Right forelimb (tissue), 1 donor: ENCODE measurements around the gene KCNN3.
"Not testable (repeated sequence)": the region's sequence is repeated elsewhere in the genome, so short reads cannot be mapped to it uniquely, and the experiment has no call there.

ENCODE experiments used
- DNase-seq: peaks from one replicate; pipeline ENCODE4 v3.0.0-alpha.2; 2018

Gene KCNN3

GRCh38 chr1:154696456-154696855, 173.6 kb downstream of the KCNN3 start:
- no peak for DNase-seq

DNA sequence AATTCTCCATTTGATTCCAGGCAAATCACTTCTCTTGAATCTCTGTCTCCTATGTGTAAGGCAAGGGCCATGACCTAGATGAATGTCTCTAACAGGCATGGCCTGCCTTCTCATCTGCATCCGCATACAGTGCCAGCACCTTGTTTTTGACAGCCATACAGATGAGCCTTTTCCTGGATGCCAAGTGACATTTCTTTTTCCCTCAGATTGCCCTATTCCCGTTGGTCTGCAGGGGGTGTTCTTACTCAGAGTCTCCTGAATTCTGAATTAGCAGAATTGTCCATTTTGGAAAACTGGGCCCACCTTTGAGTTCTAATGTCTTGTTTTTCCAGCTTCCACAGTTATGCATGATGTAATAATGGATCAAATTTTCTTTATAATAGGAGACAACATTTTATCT, 174.1 kb downstream of the KCNN3 start:
- DNase-seq: no peak

GRCh38 chr1:154694995-154695394, 175.1 kb downstream of the KCNN3 start:
- no peak for DNase-seq

- no peak for DNase-seq
Measured at GRCh38 chr1:154689083-154689482, 181.0 kb downstream of the KCNN3 start.

GRCh38 chr1:154686507-154686906, 183.6 kb downstream of the KCNN3 start:
- no peak for DNase-seq

GRCh38 chr1:154683820-154684219, 186.3 kb downstream of the KCNN3 start:
- DNase-seq: no peak

DNA sequence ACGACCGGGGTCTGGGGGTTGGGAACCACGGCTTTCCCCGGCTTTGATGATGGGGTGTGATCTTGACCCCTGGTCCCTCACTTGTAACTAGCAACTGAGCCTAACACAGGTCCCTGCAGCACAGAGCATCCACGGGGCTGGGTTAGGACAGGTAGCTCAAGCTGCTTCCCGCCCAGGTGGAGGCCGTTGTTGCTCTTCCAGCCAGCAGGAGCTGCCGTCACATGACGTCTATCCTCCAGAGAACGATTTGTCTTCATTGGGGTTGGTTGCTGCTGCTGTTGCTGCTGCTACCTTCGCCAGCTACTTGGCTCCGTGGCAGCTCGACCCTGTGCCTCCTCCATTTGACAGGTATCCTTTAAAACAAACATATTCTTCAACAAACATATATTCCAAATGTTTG, 187.8 kb downstream of the KCNN3 start:
- DNase-seq: no peak

GRCh38 chr1:154677844-154678243, 192.2 kb downstream of the KCNN3 start:
- DNase-seq: not testable (repeated sequence)

DNA sequence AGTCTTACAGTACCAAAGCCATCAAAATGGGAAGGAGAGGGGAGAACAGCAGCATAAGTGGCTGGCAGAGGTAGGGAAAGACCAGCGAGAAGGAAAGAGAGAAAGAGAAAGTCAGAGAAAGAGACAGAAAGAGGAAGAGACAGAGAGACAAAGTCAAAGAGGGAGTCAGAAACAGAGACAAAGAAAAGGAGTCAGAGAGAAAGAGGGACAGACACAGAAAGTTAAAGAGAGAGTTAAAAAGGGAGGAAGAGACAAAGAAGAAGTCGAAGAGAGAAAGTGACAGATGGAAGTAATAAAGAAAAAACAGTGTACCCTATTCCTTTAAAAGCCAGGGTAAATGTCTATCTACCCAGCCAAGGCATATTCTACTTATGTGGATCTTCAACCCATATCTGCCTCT, 193.2 kb downstream of the KCNN3 start:
- not testable (repeated sequence) for DNase-seq

DNA sequence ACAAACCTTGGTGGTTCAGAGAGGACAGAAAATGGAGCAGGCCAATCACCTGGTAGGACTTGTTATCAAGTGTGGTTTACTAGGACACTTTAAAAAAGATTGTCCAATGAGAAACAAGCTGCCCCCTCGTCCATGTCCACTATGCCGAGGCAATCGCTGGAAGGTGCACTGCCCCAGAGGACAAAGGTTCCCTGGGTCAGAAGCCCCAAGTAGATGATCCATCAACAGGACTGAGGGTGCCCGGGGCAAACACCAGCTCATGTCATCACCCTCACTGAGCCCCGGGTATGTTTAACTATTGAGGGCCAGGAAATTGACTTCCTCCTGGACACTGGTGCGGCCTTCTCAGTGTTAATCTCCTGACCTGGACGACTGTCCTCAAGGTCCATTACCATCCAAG, 195.6 kb downstream of the KCNN3 start:
- DNase-seq: not testable (repeated sequence)

GRCh38 chr1:154672245-154672644, 197.8 kb downstream of the KCNN3 start:
- DNase-seq: not testable (repeated sequence)

DNA sequence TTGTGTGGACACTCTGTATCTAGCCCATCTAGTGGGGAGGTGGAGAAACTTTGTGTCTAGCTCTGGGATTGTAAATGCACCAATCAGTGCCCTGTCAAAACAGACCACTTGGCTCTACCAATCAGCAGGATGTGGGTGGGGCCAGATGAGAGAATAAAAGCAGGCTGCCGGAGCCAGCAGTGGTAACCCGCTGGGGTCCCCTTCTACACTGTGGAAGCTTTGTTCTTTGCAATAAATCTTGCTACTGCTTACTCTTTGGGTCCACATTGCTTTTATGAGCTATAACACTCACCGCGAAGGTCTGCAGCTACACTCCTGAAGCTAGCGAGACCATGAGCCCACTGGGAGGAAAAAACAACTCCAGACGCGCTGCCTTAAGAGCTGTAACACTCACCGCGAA, 198.7 kb downstream of the KCNN3 start:
- DNase-seq: not testable (repeated sequence)

- DNase-seq: not testable (repeated sequence)
Measured at GRCh38 chr1:154670310-154671270, 199.5 kb downstream of the KCNN3 start.

GRCh38 chr1:154669464-154670282, 200.4 kb downstream of the KCNN3 start:
- peak; percentile 78 for DNase-seq

GRCh38 chr1:154666051-154666790, 203.9 kb downstream of the KCNN3 start:
- no peak for DNase-seq

DNA sequence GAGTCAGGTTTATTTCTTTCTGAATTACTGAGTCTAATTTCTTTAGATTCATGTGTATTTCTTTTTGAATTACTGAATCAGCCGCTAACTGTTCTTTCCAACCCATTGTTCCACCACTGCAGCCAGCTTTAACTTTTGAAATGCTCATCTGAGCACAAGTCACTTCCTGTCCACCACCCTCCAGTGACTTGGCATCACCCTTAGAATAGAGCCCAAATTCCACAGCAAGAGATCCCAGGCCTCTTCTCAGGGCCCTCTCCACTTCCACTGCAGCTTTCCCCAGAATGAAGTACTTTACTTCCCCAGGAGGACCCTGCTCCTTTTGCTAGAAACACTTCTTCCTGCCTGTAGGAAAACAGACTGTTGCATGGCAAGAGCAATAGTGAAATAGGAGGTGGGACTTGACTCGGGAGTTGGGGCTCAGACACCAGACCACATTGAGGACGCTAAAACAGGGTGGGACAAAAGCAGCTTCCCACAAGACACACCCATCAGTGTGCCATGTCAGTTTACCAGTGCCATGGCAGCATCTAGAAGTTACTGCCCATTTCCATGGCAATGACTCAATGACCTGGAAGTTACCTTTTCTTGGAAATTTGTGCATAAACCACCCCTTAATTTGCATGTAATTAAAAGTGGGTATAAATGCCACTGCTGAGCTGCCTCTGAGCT, 205.6 kb downstream of the KCNN3 start:
- no peak for DNase-seq

DNA sequence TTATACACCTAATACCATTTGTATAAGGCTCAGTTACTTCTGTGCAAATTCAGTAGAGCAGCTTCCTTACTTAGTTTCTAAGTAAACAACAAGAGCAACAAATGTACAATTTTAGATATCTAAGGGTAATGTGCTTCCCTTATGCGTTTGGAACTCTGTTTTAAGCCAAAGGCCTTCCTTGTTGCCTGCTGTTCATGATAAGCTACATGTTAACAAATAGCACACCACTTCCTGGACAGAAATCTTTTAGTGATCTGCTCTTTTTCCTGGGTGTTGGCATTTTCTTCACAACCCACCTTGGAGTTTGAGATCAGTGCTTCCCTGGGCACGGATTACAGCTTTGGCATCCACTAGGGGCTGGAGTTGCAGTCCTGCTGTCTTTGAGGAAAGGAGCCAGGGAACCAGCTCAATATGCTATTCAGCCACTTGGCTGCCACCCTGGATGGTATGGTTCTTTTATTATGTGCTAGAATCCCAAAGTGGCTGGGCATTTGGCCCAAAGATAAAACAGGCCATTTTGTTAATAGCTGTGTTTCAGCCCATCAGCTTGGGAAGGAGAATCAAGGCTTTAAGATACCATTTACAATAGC, 206.5 kb downstream of the KCNN3 start:
- DNase-seq: no peak

DNA sequence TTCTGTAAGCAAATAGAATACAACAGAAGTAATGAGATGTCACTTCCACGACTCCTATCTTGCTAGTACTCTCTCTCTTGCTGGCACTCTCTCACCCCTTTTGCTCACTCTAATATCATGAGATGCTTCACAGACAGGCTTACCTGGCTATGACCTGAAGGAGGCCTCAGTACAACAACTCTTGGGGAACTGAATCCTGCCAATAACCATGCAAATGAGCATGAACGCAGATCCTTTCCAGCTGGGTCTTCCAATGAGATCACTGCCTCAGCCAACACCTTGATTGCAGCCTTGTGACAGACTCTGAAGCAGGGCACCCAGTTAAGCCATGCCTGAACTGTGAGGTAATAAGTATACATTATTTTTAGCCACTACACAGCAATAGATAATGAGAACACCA, 209.0 kb downstream of the KCNN3 start:
- no peak for DNase-seq

DNA sequence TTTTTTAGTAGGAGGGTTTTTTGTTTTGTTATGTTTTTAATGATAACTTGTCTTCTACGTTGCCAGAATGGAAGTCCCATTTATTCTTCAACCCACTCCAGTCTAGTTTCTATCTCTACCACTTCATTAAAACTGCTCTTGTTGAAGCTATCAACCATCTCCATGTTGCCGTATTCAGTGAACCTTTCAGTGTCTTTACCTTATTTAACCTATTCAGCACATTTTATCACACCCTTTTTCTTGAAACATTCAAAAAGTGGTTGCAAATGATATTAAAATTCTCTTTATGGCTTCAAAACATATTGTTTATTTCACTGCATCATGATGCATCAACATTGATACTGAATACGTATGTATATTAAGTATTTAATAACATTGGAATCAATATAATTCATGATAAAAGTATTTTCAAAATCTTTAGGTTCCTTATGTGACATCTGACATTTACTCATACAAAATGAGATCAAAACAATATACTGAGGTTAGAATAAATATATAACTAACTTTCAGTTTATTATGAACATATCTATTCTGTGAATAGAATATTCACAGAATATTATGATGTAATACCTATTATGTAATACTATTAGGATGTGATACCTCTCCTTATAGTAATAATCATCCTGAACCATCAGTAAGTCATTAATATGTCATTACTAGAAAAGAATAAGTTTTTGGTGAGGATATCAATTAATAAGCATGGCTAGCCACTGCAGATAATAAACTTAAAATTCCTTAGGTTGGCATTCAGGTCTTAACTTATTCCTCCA, 210.1 kb downstream of the KCNN3 start:
- DNase-seq: no peak

GRCh38 chr1:154657556-154657955, 212.5 kb downstream of the KCNN3 start:
- no peak for DNase-seq

DNA sequence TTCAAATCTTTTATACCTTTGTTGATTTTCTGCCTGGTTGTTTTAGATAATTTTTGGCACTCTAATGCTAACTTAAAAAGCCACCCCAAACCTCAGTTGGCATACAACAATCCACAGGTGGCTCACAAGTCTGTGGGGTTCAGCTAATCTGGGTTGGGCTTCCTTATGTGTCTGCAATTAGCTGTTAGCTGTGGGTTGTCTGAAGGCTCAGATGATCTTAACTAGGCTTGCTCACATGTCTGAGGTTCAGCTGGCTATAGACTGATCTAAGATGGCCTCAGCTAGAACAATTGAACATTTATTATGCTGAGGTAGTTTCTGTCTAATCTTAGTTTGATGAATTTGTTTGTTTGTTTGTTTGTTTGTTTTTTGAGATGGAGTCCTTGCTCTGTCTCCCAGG, 217.2 kb downstream of the KCNN3 start:
- DNase-seq: no peak
